Activated T-cell treated with anti-CD3 and anti-CD28 coated beads, Interleukin-2, amount 50 U/mL, for 24 hours (primary cell): ENCODE results near the gene ITPR3.

Experiments
- DNase-seq: peaks from one replicate; pipeline ENCODE4 v3.0.0-alpha.2; 2020
- H3K27ac Mint-ChIP-seq: 2 replicates; pipeline ENCODE4 v1.8.0; 2020; ENCODE audit warnings: mild to moderate bottlenecking, mixed read lengths
- H3K27me3 Mint-ChIP-seq: 2 replicates; pipeline ENCODE4 v1.8.0; 2020; ENCODE audit warnings: mixed read lengths
- H3K36me3 Mint-ChIP-seq: 2 replicates; pipeline ENCODE4 v1.8.0; 2020; ENCODE audit warnings: low read depth, mixed read lengths
- H3K4me1 Mint-ChIP-seq: 2 replicates; pipeline ENCODE4 v1.8.0; 2020; ENCODE audit warnings: low read depth, mixed read lengths
- H3K4me3 Mint-ChIP-seq: 2 replicates; pipeline ENCODE4 v1.8.0; 2020; ENCODE audit warnings: mild to moderate bottlenecking, moderate library complexity, mixed read lengths
- H3K9me3 Mint-ChIP-seq: 2 replicates; pipeline ENCODE4 v1.8.0; 2020; ENCODE audit warnings: mixed read lengths

ITPR3 gene

GRCh38 chr6:33726696-33727095 lies 105.6 kb downstream of the ITPR3 start:
- no peak for DNase-seq
- H3K4me1 Mint-ChIP-seq = peaks cover 17% of the 10 kb centered on the region
- no peak overlapping the region for H3K27ac Mint-ChIP-seq
- H3K36me3 Mint-ChIP-seq = no peaks in the 10 kb centered on the region
- H3K9me3 Mint-ChIP-seq = no peaks in the 10 kb centered on the region
- no peaks in the 10 kb centered on the region for H3K27me3 Mint-ChIP-seq
- H3K4me3 Mint-ChIP-seq = no peak overlapping the region

- Mint-ChIP-seq H3K4me3 (no peak overlapping the region), H3K9me3 (no peaks in the 10 kb centered on the region), H3K27ac (no peak overlapping the region), H3K36me3 (no peaks in the 10 kb centered on the region), H3K27me3 (no peaks in the 10 kb centered on the region), H3K4me1 (peaks cover 17% of the 10 kb centered on the region)
- no peak for DNase-seq
Measured at GRCh38 chr6:33727126-33727525, 106.0 kb downstream of the ITPR3 start.

- Mint-ChIP-seq H3K4me3 (no peak overlapping the region), H3K27ac (no peak overlapping the region), H3K4me1 (peaks cover 17% of the 10 kb centered on the region), H3K9me3 (no peaks in the 10 kb centered on the region), H3K36me3 (no peaks in the 10 kb centered on the region), H3K27me3 (no peaks in the 10 kb centered on the region)
- DNase-seq = no peak
Measured at GRCh38 chr6:33727932-33728331, 106.8 kb downstream of the ITPR3 start.

GRCh38 chr6:33728438-33728837 lies 107.3 kb downstream of the ITPR3 start:
- no peak overlapping the region for H3K4me3 Mint-ChIP-seq
- no peak overlapping the region for H3K27ac Mint-ChIP-seq
- DNase-seq = no peak
- H3K36me3 Mint-ChIP-seq = no peaks in the 10 kb centered on the region
- H3K4me1 Mint-ChIP-seq = peaks cover 14% of the 10 kb centered on the region
- no peaks in the 10 kb centered on the region for H3K9me3 Mint-ChIP-seq
- H3K27me3 Mint-ChIP-seq = no peaks in the 10 kb centered on the region

- no peak overlapping the region for H3K4me3 Mint-ChIP-seq
- no peak for DNase-seq
- no peaks in the 10 kb centered on the region for H3K27me3 Mint-ChIP-seq
Measured at GRCh38 chr6:33729059-33729458, 107.9 kb downstream of the ITPR3 start.

GRCh38 chr6:33730611-33731010 lies 109.5 kb downstream of the ITPR3 start:
- no peaks in the 10 kb centered on the region for H3K9me3 Mint-ChIP-seq
- no peak overlapping the region for H3K27ac Mint-ChIP-seq
- H3K4me3 Mint-ChIP-seq = no peak overlapping the region
- no peak for DNase-seq
- no peaks in the 10 kb centered on the region for H3K36me3 Mint-ChIP-seq
- no peaks in the 10 kb centered on the region for H3K27me3 Mint-ChIP-seq
- no peaks in the 10 kb centered on the region for H3K4me1 Mint-ChIP-seq

More at GRCh38 chr6:33729059-33729458, 107.9 kb downstream of the ITPR3 start:
- H3K36me3 Mint-ChIP-seq = no peaks in the 10 kb centered on the region
- H3K9me3 Mint-ChIP-seq = no peaks in the 10 kb centered on the region
- H3K27ac Mint-ChIP-seq = no peak overlapping the region
- peaks cover 9% of the 10 kb centered on the region for H3K4me1 Mint-ChIP-seq

GRCh38 chr6:33731035-33731434 lies 109.9 kb downstream of the ITPR3 start:
- no peaks in the 10 kb centered on the region for H3K36me3 Mint-ChIP-seq
- no peaks in the 10 kb centered on the region for H3K27me3 Mint-ChIP-seq
- H3K4me3 Mint-ChIP-seq = no peak overlapping the region
- no peak overlapping the region for H3K27ac Mint-ChIP-seq
- H3K4me1 Mint-ChIP-seq = no peaks in the 10 kb centered on the region
- no peak for DNase-seq
- H3K9me3 Mint-ChIP-seq = no peaks in the 10 kb centered on the region

- Mint-ChIP-seq H3K4me1 (no peaks in the 10 kb centered on the region), H3K36me3 (no peaks in the 10 kb centered on the region), H3K9me3 (no peaks in the 10 kb centered on the region), H3K4me3 (no peak overlapping the region), H3K27me3 (no peaks in the 10 kb centered on the region), H3K27ac (no peak overlapping the region)
- no peak for DNase-seq
Measured at GRCh38 chr6:33731751-33732282, 110.7 kb downstream of the ITPR3 start.

- DNase-seq = no peak
- H3K27me3 Mint-ChIP-seq = no peaks in the 10 kb centered on the region
- H3K9me3 Mint-ChIP-seq = no peaks in the 10 kb centered on the region
- H3K4me1 Mint-ChIP-seq = no peaks in the 10 kb centered on the region
- H3K4me3 Mint-ChIP-seq = no peak overlapping the region
- H3K36me3 Mint-ChIP-seq = no peaks in the 10 kb centered on the region
- no peak overlapping the region for H3K27ac Mint-ChIP-seq
Measured at GRCh38 chr6:33732385-33732784, 111.3 kb downstream of the ITPR3 start.

GRCh38 chr6:33732817-33733708 lies 111.9 kb downstream of the ITPR3 start:
- no peak for DNase-seq
- Mint-ChIP-seq H3K27ac (no peak overlapping the region), H3K4me1 (no peaks in the 10 kb centered on the region), H3K27me3 (no peaks in the 10 kb centered on the region), H3K4me3 (no peak overlapping the region), H3K36me3 (no peaks in the 10 kb centered on the region), H3K9me3 (no peaks in the 10 kb centered on the region)

- Mint-ChIP-seq H3K27me3 (no peaks in the 10 kb centered on the region), H3K4me3 (no peak overlapping the region), H3K4me1 (no peaks in the 10 kb centered on the region), H3K27ac (no peak overlapping the region), H3K36me3 (no peaks in the 10 kb centered on the region), H3K9me3 (no peaks in the 10 kb centered on the region)
- DNase-seq = no peak
Measured at GRCh38 chr6:33733709-33734007, 112.5 kb downstream of the ITPR3 start.

GRCh38 chr6:33735216-33735615 lies 114.1 kb downstream of the ITPR3 start:
- Mint-ChIP-seq H3K9me3 (no peaks in the 10 kb centered on the region), H3K27ac (no peak overlapping the region), H3K36me3 (no peaks in the 10 kb centered on the region), H3K27me3 (no peaks in the 10 kb centered on the region), H3K4me1 (no peaks in the 10 kb centered on the region), H3K4me3 (no peak overlapping the region)
- DNase-seq = no peak

- Mint-ChIP-seq H3K4me1 (no peaks in the 10 kb centered on the region), H3K9me3 (no peaks in the 10 kb centered on the region), H3K4me3 (no peak overlapping the region), H3K27me3 (no peaks in the 10 kb centered on the region), H3K27ac (no peak overlapping the region), H3K36me3 (no peaks in the 10 kb centered on the region)
- DNase-seq = no peak
Measured at GRCh38 chr6:33737267-33738026, 116.3 kb downstream of the ITPR3 start.

- no peaks in the 10 kb centered on the region for H3K9me3 Mint-ChIP-seq
- no peaks in the 10 kb centered on the region for H3K36me3 Mint-ChIP-seq
- no peak overlapping the region for H3K27ac Mint-ChIP-seq
- DNase-seq = no peak
- H3K27me3 Mint-ChIP-seq = no peaks in the 10 kb centered on the region
- no peak overlapping the region for H3K4me3 Mint-ChIP-seq
- H3K4me1 Mint-ChIP-seq = no peaks in the 10 kb centered on the region
Measured at GRCh38 chr6:33738153-33738552, 117.0 kb downstream of the ITPR3 start.

GRCh38 chr6:33738879-33739278 lies 117.8 kb downstream of the ITPR3 start:
- Mint-ChIP-seq H3K9me3 (no peaks in the 10 kb centered on the region), H3K36me3 (no peaks in the 10 kb centered on the region), H3K27ac (no peak overlapping the region), H3K27me3 (no peaks in the 10 kb centered on the region), H3K4me3 (no peak overlapping the region), H3K4me1 (no peaks in the 10 kb centered on the region)
- no peak for DNase-seq
